MM.1S (cell line): ENCODE measurements around the gene ERO1A.

ENCODE experiments used
- EZH2phosphoT487 ChIP-seq: fragments of 300-600 bp; sonication (generic); IDR thresholded peaks from 2 replicates; pipeline ENCODE4 v1.6.1; 2018; ENCODE audit warnings: antibody characterized with exemption, low read length
- TF ChIP-seq, protein P1 (sequence below): fragments of 300-600 bp; sonication (generic); IDR thresholded peaks from 2 replicates; pipeline ENCODE4 v1.5.1; 2016; ENCODE audit warnings: antibody characterized with exemption, low read length, mixed read lengths

DNA sequence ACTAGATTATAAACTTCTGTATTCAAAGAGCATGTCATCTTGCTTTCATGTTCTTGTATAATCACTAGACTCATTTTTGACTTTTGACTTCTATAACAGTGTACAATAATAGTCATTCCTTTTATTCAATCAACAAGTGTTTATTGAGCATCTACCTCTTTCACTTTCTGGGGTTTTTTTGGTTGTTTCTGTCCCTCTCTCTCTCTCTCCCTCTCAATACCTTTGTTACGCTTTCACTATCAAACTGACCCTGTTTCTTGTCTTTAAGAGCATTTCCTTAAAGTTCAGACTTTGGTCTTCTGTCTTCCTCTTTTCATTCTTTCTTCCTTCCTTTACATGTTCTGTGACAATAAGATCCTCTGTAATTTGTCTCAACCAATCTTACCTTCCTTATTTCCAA lies 93.2 kb downstream of the ERO1A start:
- TF ChIP-seq, protein P1, sequence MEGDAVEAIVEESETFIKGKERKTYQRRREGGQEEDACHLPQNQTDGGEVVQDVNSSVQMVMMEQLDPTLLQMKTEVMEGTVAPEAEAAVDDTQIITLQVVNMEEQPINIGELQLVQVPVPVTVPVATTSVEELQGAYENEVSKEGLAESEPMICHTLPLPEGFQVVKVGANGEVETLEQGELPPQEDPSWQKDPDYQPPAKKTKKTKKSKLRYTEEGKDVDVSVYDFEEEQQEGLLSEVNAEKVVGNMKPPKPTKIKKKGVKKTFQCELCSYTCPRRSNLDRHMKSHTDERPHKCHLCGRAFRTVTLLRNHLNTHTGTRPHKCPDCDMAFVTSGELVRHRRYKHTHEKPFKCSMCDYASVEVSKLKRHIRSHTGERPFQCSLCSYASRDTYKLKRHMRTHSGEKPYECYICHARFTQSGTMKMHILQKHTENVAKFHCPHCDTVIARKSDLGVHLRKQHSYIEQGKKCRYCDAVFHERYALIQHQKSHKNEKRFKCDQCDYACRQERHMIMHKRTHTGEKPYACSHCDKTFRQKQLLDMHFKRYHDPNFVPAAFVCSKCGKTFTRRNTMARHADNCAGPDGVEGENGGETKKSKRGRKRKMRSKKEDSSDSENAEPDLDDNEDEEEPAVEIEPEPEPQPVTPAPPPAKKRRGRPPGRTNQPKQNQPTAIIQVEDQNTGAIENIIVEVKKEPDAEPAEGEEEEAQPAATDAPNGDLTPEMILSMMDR = no peak
- TF ChIP-seq EZH2phosphoT487 = no peak
